ENCODE data around the gene RNASEH1.

RNASEH1 gene, protein sequence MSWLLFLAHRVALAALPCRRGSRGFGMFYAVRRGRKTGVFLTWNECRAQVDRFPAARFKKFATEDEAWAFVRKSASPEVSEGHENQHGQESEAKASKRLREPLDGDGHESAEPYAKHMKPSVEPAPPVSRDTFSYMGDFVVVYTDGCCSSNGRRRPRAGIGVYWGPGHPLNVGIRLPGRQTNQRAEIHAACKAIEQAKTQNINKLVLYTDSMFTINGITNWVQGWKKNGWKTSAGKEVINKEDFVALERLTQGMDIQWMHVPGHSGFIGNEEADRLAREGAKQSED
- total RNA-seq: 21.7 to 31.8 (median 23.3) reads per million in 4 donors

DNA sequence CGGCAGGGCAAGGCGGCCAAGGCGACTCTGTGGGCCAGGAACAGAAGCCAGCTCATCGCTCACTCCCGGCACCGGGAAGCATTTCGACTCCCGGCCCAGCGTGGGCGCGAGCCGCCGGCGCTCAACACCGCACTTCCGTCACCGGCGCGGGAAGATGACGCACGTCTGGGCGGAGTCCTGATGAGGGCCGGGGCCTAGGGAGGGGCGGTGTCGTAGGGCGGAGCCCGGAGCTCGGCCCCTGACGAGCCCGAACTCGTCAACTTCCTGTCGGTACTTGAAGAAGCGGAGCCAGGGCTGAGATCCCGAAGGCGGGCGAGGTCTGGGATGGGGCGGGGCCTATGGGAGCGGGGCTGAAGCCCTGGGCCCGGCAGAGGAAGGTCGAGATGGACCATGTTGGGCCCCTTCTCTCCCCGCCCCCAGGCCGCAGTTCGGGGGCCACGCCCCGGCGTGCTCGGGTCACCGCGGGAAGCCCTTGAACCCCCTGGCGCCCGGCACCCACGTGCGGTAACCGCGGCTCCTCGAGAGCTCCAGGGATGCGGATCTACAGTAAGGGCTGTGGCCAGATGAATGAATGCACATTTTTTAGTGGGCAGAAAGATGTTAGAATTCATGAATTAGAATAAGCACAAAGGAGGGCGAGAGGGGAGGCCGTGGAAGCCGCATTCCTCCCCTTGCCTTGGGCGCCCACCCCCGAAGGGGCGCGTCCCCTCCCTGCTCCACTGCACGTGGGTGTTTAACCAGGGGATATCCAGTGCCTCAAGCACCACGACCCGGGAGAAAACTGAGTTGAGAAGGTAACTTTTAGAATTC lies at the start of gene RNASEH1:
Gene RNASEH1 (minus strand): TSS at position 129 of the 810 bp plus-strand sequence. CDS start 73 bp downstream, at position 56.
- peak; percentile 95 to 98 (median 97) for DNase-seq

DNA sequence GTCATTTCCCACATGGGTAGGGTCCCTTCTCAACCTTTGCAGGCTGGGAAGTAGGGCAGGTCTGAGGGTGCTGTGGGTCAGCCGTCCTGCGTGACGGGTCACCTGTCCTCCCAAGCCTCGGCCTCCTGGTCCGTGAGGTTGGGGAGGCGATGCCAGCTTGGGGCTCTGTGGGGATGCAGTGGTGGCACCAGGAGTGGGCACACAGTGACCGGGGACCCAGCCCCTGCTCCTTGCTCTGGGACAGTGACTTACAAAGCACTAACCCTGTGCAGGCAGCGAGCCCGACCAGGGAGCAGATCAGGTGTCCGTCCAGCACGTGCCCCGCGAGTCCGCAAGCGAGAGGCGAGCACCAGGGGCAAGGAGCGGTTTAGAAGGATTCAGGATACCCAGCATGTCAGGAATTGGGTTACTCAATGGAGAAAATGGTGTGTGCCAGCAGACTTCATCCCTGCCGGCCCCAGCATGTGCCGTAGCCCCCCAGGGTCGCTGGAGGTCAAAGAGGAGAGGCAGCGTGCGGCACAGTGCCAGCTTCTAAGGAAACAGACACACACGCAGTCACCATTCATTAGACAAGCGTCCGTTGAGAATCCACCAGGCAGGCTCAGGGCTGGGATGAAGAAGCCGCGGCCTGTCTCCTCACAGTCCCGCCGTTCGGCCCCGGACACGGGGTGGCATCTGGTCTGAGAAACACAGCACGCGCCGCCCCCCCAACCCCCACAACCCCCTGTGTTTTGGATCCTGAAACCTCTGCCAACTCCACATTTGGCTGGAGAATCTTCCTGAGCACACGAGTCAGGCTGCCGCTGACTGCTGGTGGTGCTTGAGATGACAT lies 48.5 kb upstream of the RNASEH1 start:
- no peak for DNase-seq

DNA sequence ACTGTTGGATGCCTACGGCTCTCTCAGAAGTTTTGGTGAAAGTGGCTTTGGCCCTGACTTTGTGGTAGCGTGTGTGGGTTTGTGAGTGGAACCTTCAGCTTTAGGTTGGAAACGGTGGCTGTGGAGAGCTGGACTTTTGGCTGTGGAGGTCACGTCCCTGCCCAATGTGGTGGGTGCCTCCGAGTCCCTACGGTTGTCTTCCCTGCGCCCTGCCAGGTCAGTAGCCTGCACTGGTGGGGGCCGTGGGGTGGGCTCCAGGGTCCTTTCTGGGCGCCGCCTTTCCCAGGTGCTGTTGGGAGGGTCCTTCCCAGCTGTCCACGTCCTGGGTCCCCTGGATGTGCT lies 47.9 kb upstream of the RNASEH1 start:
- DNase-seq: no peak

DNA sequence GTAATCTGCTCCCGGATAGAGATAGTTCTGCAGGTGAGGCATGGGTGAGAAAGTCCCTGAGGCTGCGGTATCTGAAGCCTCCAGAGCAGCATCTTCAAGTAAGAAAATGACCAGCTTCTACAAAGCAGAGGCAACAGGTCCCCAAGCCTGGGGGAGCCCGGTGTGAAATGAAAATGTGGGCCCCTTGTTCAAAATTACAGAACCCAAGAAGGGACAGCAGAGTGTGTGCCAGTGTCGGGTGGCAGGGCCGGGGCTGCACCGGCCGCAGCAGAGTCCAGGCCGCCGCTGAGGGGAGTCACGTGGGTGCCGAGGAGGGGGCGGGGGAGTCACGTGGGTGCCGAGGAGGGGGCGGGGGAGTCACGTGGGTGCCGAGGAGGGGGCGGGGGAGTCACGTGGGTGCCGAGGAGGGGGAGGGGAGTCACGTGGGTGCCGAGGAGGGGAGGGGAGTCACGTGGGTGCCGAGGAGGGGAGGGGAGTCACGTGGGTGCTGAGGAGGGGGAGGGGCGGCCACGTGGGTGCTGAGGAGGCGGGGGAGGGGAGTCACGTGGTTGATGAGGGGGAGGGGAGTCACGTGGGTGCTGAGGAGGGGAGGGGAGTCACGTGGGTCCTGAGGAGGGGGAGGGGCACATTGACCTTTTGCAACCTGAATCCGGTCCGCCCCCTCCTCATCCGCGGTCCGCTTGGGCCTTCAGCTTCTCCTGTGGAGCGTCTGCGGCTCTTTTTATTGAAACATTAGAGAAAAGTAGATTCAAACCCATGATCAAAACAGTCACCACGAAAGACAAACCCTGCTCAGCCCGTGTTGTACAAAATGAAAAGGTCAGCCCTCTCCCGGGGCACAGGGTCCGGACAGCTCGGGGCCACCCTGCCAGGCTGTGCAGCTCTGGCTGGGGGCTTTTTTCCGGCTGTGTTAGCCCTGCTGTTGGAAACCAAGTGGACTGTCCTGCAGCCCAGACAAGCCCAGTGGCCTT lies 47.1 kb upstream of the RNASEH1 start:
- DNase-seq: peak in 1 of 5 donors; percentile 42

DNA sequence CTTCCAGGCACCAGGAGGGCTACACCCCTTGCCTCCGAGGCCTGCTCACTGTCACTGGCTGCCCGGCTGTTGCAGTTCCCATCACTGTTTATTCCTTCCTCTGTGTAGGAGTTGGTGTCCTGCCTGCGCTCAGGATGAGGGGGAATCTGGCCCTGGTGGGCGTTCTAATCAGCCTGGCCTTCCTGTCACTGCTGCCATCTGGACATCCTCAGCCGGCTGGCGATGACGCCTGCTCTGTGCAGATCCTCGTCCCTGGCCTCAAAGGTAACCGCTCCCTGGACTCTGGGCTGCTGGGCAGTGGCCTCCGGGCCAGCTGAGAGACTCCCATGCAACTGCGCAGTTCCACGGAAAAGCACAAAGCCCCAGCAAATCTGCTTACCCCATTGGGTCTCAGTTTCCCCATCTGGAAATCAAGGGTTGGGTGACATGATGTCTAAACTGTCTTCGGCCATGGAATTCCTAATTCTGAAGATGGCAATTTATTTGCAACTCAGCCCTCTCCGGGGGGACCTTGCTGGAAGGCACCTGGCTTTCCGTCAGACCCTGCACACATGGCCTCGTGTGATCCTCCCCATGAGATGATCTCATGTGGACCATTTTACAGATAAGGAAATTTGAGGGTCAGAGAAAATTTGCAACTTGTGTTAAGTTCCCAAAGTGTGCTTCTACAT lies 46.2 kb upstream of the RNASEH1 start:
- DNase-seq: no peak

DNA sequence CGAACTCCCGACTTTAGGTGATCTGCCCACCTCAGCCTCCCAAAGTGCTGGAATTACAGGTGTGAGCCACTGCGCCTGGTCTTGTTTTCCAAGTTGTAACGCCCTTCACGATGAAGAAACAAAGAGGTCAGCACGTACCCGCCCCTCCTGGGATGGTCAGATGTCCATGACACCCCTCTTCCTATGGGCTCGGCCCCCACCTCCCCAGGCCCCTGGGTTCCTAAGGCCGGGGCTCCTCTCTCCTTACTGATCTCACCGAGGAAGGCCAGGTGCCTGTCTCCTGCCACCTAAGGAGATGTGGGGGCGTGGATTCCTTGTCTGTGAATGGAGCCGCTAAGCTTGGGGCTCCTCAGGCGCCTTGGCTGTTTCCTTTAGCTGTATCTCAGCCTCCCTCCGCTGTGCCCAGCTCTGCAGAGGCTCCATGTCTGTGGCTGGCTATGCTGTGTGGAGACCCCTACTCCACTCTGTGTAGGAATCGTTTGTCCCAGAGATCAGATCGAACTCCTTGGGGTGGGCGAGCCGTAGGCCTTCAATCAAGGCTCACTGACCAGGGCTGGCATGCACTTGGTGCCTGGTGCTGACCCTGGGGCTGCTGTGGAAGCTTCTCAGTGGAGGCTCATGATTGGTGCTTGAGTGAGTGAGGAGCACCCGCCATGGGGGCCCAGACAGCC lies 45.5 kb upstream of the RNASEH1 start:
- no peak for DNase-seq

DNA sequence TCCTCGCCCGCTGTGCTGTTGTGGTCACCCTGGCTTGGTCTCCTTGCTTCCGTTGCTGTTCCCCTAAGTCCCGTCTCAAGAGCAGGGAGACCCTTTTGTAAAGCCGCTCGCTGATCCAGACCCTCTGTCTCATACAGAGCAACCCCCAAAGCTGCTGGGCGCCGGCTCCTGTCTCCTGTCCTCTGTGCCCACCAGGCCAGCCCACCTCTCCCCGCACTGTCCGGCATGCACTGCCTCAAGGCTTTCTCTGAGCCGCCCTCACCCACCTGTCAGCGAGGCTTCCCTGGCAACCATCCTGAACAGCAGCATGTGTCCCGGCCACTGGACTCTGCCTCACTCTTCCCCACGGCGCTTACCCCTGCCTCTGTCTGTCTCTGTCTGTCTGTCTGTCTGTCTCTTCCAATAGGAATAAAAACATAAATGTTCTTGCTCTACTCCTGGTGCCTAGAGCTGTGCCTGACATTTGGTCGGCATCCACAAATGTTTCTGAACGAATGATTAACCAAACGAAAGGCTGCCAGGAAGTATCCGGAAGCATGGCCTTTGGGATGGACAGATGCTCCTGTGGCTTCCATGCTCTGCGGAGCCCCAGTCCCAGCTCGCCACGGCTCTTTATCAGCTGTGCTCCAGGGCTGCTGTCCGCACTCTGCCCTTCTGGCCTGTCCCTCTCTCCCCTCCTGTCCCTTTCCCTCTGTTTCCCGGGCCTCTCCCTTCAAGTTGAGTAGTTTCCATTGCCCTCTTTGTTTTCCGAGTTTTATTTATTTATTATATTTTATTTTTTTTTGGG lies 44.6 kb upstream of the RNASEH1 start:
- no peak for DNase-seq

DNA sequence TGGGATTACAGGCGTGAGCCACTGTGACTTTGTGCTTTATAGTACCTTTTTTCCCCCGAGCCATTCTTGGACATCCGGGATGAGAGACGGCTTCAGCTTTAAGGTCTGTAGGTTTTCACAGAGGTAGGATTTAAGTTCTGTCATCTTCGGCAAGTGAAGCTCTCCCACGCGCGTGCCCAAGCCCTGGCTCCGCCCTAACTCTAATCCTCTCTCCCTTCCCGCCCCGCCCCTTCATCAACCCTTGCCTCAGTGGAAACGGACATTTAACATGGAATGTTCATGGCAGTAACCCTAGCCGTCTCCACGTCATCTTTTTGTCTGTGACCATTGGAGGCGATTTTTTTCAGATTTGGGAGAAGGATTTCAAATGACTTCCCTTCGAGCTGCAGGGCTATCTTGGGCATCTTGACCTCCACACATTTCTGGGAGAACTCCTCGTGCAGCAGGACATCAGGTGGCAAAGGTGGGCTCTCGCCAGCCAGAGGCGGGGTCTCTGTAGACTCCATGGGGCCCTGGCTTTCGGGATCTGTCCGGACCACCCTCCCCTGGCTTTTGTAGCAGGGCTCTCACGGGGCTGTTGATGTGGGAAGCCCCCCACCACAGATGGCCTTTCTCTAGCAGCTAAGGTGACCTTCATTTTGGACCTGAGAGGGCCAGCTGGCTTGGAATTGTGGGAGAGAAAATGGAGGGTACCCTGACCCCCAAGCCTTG lies 43.6 kb upstream of the RNASEH1 start:
- no peak for DNase-seq

DNA sequence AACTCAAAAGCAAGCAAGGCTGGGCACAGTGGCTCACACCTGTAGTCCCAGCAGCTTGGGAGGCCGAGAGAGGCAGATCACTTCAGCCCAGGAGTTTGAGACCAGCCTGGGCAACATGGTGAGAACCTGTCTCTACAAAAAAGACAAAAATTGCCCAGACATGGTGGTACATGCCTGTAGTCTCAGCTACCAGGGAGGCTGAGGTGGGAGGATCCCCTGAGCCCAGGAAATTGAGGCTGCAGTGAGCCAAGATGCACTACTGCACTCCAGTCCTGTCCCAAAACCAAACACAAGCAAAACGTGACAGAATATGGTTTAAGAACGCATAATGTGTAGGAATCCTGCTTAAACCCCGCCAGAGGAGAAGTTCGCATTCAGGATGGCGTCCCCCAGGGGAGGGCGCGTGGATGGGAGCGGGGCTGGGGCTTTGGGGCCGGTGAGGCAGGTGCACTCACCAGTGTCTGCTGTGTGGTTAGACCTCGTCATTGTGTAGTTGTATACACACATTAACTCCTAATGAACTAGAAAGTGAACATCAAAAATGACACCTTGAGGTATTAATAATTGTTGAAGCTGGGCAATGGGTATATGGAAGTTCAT lies 42.2 kb upstream of the RNASEH1 start:
- DNase-seq: no peak

DNA sequence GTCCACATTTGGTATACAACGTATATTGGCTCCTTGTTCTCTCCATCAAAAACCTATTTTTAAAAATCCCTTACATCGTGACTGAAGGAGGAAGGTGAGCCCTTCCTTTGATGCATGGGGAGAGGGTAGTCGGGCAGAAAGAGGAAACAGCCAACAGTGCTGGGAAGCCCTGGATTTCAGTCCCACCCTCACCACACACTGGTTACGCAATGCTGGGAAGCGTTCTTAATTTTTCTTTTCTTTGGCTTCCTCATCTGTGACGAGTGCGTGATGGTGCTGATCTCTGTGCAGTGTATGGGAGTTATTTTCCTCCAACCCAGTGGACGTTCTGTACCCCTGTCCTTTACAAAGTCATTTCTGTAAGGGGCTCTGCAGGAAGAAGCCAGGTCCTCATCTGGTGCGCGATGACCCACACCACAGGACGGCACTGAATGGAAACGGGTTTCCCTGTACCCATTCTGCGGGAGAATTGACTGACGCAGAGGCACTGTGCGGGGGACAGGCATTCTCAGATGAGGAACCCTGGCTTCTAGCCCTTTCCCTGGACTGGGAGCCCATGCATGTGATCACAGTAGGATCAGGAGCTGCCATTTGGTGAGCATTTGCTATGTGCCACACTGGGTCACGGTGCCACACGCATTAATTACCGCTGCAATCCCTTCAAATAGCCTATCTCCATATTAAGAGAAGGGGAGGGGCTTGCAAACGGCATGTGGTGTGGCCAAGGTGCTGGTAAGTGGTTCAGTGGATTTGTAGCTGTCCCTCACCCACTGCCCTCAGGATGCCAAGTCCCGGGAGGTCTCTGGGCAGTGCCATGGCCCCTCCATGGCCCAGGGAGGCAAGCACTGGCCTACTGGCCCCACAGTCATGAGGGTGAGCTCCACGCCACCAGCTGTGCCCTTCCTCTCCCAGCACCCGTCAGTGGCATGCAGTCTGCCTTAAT lies 41.0 kb upstream of the RNASEH1 start:
- no peak for DNase-seq

DNA sequence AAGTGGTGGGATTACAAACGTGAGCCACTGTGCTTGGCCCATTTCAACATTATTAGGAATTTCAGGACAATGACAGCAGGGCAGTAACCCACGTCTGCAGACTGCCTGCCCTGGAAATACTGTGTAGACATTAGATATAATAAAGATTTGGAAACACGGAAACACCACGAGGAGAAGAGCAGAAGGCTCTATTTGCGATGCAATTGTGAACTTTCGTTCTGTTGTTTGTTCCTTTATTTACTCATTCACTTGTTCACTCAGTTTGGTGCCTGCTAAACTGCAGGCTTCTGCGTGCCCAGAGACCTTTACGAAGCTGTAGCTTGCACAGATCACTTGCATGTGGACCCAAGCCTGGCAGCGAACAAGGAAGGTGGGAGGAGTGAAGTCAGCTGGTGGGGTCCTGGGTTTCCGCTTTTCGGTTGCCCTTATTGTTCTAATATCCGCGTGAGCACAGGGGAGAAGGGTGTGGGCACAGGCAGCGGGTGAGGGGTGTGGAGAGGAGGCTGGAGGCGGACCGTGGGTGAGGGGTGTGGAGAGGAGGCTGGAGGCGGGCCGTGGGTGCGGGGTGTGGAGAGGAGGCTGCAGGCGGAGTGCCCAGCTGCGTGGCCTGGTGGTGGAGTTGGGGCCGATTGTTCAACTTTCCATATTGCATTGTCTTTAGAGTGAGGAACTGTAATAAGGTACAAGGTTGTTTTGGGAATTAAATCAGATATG lies 40.2 kb upstream of the RNASEH1 start:
- no peak for DNase-seq

DNA sequence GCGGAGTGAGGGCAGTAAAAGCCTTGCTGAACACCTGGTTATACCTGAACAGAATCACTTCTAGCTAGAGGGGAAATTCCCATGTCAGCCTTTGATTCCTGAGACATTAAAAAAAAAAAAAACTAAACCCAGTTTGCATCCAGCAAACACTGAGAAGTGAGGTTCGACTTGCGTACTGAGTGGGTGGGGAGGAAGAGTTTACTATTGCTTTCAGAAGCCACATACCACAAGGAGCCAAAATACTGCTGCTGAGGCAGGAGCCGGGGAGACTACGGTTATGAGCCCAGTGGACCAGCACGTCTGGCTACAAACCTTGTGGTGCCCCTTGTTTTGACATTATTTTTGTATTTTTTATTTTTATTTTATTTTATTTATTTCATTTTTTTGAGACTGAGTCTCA lies 39.4 kb upstream of the RNASEH1 start:
- no peak for DNase-seq

DNA sequence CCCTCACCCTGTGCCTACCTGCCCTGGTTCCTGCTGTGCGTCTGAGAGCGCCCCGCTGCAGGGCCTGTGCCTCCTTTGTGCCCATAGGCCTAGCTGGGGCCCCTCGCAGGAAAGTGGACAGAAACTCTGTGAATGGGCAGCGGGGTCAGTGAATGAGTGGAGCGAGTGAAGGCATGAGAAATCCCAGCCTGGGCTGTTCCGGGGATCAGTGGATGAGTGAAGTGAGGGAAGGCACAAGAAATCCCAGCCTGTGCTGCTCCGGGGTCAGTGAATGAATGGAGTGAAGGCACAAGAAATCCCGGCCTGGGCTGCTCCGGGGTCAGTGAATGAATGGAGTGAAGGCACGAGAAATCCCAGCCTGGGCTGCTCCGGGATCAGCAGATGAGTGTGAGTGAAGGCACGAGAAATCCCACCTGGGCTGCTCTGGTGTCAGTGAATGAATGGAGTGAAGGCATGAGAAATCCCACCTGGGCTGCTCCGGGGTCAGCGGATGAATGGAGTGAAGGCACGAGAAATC lies 38.8 kb upstream of the RNASEH1 start:
- no peak for DNase-seq

DNA sequence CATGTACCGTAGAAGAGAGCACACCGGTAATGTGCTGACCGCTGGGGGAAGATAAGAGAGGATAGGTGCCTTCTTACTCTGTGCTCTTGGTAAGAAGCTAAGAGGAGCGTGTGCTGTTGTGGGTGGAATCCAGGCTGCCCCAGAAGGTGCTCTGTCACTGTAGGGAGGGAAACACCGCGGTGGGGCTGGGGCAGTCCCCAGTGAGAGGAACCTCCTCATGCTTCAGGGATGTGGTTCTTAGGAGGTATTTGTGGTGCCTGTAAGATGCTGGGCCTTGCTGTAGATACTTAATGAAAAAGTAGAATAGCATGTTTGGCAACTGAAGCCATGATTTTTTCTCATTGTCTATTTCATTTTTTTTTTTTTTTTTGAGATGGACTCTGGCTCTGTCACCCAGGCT lies 37.9 kb upstream of the RNASEH1 start:
- no peak for DNase-seq

DNA sequence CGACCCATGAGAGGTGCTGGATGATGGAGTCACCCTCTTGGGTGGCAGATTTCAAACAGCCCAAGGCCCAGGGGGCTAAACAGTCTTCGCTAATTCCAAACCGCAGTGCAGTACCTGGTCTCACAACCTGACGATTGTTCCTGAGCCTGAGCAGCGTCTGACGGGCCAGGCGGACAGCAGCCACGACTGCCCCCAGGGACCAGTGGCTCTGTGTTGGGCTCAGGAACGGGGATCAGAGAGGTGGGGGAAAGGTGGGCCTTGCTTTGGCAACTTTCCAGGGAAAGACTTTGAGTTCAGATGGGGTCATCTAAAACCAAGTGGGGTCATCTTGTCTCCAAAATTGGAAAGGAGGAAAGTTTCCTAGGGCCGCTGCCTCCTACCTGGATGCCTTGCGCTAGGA lies 37.3 kb upstream of the RNASEH1 start:
- DNase-seq: no peak

DNA sequence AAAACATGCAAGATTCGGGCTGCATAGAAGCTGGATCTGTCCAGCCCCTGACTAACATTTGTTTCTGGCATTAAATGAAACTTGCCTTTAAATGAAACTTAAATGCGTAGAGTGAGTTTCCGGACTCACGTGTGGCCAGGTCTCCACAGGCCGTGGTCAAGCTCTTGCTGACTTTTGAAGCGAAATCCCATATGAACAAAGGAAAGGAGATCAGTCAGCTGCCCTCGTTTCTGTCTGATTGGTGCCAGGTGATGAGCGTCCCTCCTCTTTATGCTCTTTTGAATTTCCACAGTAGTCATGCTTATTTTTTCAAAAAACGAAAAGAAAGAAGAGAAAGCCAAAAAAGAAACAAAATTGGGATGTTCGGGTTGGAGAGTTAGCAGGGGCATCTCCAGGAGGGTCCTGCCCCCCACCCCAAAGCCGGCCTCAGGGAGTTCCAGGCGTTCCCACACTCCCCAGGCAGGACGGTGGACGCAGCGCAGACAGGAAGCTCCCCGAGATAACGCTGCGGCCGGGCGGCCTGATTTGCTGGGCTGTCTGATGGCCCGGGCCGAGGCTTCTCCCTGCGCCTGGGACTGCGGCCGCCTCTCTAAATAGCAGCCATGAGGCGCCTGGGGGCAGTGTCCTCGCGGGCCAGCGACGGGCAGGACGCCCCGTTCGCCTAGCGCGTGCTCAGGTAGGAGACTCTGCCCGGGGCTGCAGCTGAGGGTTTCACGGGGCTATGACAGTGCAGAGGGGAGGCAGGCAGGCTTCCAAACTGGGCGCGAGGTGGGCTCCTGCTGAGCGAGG lies 36.6 kb upstream of the RNASEH1 start, which contains the start of gene COLEC11:
Gene COLEC11 (plus strand): TSS at position 620 of the 789 bp plus-strand sequence. CDS start 9,229 bp downstream, outside the sequence.
- no peak for DNase-seq
